ENCODE data around the gene MXRA7.
"Not testable (repeated sequence)": the region's sequence is repeated elsewhere in the genome, so short reads cannot be mapped to it uniquely, and the experiment has no call there.

Gene MXRA7, protein sequence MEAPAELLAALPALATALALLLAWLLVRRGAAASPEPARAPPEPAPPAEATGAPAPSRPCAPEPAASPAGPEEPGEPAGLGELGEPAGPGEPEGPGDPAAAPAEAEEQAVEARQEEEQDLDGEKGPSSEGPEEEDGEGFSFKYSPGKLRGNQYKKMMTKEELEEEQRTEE

DNA sequence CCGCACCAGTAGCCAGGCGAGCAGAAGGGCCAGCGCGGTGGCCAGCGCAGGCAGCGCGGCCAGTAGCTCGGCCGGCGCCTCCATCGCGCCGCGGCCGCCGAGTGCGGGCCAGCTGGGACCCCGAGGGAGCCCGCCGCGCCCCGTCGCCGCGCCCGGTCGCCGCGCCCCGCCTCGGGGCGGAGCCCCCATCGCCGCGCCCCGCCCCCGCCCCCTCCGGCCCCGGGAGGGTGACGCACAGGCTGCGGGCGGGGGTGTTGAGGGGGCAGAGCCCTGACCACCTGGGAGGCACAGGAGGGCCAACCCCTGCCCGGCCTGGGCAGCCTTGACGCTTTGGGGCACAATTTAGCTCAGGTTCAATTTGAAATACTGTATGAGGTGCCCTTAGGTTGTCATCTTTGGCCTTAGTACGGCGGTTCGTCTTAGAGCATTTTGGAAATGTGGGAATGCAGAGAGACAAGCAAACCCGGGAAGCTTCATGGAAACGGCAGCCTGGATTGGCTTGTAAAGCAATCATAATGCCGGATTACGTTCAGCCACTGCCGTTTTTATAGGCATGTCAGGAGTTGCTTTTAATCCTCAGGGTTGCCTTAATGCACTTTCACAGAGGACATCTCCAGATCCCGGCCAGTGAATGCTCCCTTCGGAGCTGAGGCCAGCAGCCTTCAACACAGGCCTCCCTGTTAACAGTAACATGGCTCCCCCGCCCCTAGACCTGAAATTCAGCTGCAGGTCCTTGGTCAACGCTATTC lies at the start of gene MXRA7:
MXRA7 (minus strand) TSS at position 103 of the 749 bp plus-strand sequence; CDS start at position 84, 19 bp downstream.
- DNase-seq (ENCODE audit: low read depth in 3 of 3), result no peak

DNA sequence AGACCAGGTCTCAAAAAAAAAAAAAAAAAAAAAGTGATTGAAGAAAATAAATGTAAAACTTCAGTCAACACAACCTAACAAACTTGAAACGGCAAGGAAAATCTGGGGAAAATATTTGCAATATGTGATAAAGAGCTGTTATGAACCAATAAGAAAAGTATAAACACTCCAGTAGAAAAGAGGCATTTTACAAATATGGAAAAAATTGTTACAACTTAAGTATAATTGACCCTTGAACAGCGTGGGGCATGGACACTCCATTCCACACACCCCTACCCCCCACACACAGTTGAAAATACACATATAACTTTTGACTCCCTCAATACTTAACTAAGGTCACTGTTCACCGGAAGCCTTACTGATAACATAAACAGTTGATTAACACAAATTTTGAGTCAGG lies 47.8 kb upstream of the MXRA7 start:
- no peak for DNase-seq (ENCODE audit: low read depth in 3 of 3)

DNA sequence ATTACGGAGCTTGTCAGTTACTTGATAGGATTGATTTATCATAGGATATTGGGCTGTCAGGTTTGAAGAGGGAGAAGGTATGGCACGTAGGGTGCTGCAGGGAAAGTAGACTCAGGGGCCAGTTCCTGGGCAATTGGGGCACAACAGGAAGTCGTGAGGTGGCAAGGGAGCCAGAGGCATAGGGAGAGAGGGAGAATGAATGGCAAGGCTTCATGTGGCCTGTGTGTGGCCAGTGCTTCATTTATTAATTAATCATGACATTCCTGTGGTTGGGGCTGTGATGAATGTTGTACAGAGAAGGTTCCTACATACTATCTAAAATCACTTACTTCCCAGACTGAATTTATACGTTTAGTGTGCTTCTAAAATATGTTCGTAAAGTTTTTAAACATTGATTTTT lies 46.5 kb upstream of the MXRA7 start:
- no peak for DNase-seq (ENCODE audit: low read depth in 3 of 3)

DNA sequence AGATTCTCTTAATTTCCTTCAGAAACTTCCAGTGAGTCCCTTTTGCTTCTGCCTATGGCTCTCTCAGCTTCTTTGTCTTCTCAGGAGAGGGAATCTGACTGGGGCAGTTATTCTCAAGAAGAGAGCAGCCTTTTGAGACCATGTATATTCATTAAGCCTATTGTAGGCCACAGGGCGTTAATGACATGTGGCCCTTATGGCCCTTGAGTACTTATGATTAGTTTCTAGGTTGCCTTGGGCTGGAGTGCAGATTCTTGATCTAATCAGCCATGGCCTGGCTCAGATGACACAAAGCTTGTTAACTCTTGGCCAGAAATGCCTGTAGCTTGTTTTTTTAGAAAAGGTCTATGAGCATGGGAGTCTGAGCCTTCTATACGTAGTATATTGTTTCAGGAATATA lies 44.5 kb upstream of the MXRA7 start:
- no peak for DNase-seq (ENCODE audit: low read depth in 3 of 3)

DNA sequence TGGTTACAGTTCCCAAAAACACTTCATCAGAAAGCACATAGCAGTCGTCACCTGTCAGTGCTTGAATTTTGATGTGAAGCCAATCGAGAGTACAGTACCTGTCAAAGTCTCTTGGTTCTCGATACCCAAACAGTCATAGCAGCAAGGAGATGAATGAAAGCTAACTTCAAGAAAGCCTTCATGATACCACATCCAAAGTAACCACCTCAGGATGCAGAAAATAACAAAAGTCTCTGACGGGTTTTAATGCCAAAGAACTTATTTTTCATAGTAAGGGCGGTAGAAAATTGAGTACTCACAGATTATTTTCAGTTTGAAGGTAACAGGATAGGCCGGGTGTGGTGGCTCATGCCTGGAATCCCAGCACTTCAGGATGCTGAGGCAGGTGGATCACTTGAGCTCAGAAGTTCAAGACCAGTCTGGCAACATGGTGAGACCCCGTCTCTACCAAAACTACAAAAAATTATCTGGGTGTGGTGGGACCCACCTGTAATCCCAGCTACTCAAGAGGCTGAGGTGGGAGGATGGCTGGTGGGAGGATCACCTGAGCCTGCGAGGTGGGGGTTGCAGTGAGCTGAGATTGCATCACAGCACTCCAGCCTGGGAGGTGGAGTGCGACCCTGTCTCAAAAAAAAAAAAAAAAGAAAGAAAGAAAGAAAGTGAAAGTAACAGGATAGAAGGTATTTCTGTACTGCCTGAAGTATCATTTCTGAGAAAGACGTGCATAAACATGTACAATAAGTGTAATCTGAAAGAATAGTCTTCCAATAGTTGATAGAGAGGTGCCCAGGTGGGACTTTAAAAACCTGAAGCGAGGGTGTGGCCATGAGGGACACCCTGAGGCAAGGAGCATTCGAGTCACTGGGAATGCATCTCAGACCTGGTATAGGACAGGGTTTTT lies 42.5 kb upstream of the MXRA7 start:
- DNase-seq (ENCODE audit: low read depth in 3 of 3), result no peak

DNA sequence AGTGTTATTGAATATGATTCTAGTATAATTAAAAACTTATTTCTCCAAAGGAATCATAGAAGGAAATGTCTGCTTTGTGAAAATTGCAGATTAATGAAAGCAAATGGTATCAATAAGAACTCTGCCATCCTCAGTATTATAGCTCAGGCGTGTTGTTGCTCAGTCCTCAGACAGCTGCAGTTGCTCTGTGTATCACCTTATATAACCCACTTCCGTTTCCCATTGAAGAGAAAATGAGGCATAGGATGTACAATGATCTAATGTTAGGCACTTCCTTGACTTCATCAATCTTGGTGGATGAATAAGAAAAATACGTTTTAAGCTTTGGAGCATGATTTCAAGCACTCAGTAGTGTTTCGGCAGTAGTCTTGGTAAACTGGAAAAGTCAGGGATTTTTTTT lies 41.2 kb upstream of the MXRA7 start:
- no peak for DNase-seq (ENCODE audit: low read depth in 3 of 3)

DNA sequence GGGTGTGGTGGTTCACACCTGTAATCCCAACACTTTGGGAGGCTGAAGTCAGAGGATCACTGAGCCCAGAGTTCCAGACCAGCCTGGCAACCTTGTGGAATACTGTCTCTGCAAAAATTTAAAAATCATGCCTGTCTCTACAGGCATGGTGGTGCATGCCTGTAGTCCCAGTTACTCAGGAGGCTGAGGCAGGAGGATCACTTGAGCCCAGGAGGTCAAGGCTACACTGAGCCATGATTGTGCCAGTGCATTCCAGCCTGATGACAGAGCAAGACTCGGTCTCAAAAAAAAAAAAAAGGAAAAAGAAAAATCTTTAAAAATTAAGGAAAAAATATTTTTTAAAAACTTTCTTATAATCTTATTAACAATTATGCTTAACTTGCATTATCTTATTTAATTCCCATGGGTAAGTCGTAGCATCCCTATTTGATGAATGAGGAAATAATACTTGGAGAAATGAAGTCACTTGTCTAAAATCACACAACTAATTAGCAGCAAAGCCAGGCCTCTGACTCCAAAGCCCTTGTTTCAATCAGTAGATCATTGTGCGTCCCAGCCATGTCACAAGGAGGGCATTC lies 40.7 kb upstream of the MXRA7 start:
- no peak for DNase-seq (ENCODE audit: low read depth in 3 of 3)

DNA sequence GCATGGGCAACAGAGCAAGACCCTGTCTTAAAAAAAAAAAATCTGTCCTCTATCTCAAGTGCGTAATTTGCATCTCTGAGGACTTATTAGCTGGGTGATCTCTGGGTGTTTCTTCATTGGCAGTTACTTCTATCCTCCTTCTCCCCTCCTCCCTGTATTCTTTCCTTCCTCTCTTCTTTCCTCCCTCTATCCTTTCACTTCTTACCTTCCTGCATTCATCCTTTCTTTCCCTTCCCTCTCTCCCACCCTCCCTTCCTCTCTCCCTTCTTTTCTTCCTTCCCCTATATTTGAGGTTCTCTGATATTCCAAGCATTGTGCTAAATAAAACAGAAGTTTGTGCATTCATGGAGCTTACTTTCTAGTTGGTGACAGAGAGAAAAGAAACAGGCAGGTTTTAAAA lies 37.9 kb upstream of the MXRA7 start:
- DNase-seq (ENCODE audit: low read depth in 3 of 3), result no peak

DNA sequence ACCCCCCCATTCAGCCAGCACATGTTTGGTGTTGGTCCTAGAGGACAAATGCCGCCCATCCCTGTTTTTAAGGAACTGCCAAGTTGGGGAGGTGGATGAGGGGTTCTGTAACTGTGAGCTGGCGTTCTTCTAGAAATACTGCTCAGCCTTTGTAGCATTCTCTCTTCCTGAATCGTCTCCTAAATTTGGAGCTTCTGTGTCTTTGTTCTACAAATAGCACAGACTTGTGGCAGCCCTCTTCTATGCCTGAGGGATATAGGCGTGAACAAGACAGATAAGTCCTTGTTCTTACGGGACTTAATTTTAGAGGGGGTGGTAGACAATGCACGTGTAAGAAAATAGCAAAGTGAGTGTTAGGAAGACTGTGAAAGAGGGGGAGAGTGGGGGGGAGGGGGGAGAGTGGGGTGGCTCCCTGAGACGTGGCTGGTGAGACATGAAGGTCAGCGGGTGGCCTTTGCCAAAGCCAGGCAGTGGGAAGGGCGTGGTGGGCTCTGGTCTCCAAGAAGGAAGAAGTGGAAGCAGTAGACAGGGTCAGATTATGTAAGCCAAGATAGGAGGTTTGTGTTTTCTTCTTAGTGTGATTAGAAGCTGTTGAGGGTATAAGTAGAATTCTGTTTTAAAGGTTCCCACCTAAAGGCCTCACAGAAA lies 37.1 kb upstream of the MXRA7 start:
- no peak for DNase-seq (ENCODE audit: low read depth in 3 of 3)

DNA sequence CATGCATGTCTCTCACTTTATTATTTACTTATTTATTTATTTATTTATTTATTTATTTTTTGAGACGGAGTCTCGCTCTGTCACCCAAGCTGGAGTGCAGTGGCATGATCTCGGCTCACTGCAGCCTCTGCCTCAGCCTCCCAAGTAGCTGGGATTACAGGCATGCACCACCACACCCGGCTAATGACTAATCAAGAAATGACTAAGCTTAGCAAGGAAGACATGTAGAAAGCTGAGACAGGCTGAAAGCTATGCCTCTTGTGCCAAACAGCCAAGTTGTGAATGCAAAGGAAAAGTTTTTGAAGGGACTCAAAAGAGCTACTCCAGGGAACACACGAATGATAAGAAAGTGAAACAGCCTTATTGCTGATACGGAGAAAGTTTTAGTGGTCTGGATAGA lies 35.0 kb upstream of the MXRA7 start:
- not testable (repeated sequence) for DNase-seq (ENCODE audit: low read depth in 3 of 3)

DNA sequence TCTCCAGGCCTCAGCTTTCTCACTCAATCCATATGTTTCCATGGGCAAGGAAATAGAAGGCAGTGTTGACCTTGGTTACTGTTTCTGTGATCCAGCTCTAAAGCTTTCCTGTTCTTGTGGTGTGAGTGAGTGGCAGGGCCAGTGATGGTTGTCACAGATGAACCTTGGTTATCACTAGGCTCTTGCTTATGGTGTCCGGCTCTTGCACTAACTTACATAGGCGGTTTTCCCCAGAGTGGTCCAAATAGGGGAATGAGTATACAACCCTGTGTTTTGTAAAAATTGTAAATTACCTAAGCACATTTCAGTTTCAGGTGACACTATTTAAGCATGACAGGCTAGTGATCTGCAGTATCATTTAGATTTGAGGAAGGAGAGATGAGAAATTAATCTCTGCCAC lies 34.0 kb upstream of the MXRA7 start:
- no peak for DNase-seq (ENCODE audit: low read depth in 3 of 3)

DNA sequence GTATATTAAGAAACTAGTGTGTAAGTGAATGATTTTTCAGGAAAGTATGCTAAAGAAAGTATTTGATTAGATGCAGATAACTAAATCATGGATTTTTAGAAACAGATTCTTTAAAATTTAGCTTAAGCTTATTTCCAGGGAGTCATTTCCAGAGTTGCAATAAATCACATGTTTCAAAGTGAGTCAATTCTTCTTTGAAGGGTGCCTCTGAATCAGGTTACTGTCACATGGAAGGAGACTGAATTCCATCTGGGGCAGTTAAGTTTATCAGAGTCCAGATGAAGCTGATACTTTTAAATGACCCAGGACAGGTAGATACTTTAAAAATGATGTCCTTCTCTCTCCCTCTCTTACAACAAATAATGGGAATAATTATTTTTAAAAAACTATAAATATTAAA lies 32.2 kb upstream of the MXRA7 start:
- no peak for DNase-seq (ENCODE audit: low read depth in 3 of 3)

DNA sequence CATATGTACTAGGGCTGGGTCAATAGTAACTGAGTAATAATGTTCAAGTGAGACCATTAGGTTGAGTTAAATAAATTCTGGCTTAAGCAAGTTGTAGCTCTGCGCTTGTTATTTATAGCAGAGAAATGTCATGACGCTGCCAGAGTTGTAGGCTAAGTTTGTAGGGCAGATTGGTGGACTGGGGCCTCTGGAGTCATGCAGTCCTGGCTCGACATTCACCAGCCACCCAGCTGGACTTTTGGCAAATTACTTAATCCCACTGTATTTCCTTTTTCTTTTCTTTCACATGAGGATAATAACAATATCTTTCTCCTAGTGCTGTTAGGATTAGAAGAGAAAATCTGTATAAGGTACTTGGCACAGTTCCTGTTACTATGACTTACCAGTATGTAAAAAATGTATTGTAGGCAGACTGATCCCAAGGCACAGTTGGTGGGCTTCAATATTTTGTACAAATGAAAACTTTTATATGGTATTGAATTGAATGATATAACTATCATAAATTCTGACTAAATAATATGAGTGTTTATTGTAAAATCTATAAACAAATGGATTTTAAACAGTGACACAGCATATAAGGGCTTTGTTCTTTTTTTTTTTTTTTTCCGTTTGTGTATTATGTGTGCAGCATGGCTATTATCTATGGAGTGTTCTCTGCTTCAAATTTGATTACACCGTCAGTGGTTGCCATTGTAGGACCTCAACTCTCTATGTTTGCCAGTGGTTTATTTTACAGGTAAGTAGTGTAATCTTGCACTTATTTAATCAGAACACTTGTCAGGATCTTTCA lies 29.8 kb upstream of the MXRA7 start:
- no peak for DNase-seq (ENCODE audit: low read depth in 3 of 3)

DNA sequence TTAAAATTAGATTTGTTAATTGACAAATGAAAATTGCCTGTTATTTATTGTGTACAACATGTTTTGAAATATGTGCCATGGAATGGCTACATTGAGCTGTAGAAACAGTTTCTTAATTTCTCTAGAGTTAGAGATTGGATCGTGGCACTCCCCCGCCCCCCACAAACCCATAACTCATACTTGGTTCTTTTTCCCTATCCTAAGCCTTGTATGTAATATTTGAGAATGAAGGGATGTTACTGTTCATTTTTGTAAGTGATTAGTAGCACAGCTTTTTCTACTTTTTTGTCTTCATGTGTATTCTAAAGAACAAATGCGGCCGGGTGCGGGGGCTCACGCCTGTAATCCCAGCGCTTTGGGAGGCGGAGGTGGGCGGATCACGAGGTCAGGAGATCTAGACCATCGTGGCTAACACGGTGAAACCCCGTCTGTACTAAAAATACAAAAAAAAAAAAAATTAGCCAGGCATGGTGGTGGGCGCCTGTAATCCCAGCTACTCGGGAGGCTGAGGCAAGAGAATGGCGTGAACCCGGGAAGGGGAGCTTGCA lies 28.9 kb upstream of the MXRA7 start:
- DNase-seq (ENCODE audit: low read depth in 3 of 3), result not testable (repeated sequence)

DNA sequence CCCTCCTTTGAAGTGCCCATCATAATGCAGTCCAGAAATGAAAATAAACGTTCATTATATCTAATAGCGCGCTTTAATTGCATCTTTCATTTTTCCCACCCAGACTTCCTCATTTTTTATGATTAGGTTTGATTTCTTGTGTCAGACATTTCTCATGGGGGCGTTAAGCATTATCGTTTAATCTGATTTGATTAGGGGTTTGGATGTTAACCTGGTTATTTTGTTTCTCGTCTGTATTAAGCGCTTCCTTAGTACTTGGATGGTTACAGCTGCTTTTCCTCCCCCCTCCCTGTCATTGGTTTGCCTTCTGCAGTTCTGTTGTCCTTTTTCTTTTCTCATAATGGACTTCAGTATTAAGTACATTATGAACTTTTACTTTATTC lies 27.7 kb upstream of the MXRA7 start:
- DNase-seq (ENCODE audit: low read depth in 3 of 3), result no peak

DNA sequence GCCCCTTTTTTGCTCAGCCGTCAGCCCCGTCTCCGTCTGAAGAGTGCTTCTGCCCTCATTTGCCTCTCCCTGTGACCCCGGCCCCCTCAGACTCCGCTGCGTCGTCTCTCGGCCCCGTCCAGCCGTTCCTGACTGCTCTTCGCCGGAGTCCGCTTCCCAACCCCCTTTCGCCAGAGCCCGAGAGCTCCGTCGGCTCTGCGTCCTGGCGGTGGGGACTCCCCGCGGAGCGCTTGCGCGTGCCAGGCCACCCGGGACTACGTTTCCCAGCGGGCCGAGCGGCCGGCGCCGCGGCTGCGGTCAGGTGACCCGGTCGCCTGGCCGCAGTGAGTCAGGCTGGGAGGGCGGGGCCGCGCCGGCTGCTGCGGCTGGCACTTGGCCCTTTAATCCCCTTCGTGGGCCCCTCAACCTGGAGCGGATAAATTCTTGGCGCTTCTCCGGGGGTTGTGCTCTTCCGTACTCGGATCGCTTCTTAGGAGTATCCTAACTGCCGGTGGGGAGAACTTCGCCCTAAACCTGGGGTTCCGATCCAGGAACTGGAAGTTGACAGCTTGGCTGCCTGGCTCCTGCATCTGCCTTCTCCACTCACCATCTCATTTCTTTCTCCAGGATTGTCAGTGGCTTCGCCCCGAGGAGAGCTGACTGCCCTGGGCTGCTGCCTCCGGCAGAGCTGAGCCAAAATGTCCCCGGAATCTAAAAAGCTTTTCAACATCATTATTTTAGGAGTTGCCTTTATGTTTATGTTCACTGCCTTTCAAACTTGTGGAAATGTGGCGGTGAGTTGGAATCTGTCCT lies 27.1 kb upstream of the MXRA7 start, which contains the start of gene MFSD11:
MFSD11 (plus strand) TSS at position 444 of the 792 bp plus-strand sequence; CDS start at position 678, 234 bp downstream.
- peak; percentile 80 to 91 (median 88) for DNase-seq (ENCODE audit: low read depth in 3 of 3)

DNA sequence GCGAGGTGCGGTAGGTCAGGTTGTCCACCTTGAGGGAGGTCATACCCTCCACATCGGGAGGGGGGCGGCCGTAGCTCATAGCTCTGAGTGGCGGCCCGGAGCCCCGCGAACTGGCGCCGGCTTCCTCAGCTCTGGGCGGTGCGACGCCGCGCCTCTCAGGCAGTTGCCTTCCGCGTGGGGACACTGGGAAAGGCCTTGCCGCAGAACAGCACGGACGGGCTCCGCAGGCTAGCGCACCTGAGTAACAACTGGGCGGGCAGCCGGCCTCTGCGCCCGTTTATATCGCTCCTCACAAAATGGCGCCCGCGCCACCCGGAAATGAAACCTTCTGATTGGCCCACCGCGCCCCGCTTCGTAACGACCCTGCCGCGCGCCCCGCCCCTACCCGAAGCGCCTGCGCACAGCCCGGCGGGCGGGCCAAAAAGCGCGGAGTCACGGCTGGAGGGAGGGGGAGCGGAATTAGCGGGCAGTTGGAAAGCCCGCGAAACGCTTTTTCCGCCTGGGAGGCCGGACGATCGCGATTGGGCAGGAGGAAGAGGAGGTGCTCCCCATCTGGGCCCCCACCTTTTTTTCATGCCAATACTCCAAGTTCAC lies 26.4 kb upstream of the MXRA7 start, which contains the start of gene SRSF2:
SRSF2 (minus strand) TSS at position 250 of the 594 bp plus-strand sequence; CDS start at position 79, 171 bp downstream.
- DNase-seq (ENCODE audit: low read depth in 3 of 3), result peak; percentile 95 to 99 (median 97)

DNA sequence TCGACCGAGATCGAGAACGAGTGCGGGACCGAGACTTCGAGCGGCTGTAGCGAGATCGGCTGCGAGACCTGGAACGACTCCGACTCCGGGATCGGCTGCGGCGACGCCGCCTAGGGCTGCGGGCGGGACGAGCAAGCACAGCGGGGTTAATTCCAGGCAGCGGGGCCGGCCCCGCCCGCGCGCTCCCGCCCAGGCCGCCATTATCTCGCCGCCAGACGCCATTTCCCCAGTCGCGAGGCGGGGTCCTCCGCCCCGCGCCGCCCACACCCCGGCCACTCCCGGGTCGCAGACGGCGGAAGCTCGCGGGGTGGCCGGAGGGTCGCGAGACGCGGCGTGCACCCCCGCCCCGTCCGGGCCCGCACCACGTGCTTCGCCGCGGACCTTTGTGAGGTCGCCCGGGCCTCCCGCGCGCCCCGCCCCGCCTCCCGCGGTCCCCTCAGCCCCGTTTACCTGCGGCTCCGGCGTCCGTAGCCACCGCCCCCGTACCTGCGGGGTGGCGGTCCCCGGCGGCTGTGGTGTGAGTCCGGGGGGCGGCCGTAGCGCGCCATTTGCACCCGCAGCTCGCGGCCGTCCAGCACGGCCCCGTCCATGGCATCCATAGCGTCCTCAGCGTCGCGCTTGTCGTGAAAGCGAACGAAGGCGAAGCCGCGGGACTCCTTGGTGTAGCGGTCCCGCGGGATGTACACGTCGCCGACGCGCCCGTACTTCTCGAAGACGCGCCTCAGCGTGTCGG lies 25.8 kb upstream of the MXRA7 start:
- DNase-seq (ENCODE audit: low read depth in 3 of 3), result peak in 2 of 3 experiments; percentile 43 to 63
